HG03139 (cell line): ENCODE results near the gene DEPDC1.
"Not testable (repeated sequence)": the region's sequence is repeated elsewhere in the genome, so short reads cannot be mapped to it uniquely, and the experiment has no call there.

Experiments used
- ATAC-seq: cut with Tn5 transposase; IDR thresholded peaks from one replicate; pipeline ENCODE4 v1.9.1; 2021; ENCODE audit not compliant: unreplicated experiment

The DEPDC1 gene

GRCh38 chr1:68476626-68477025, 20.3 kb downstream of the DEPDC1 start:
- ATAC-seq: not testable (repeated sequence)

GRCh38 chr1:68473060-68473459, 23.8 kb downstream of the DEPDC1 start:
- ATAC-seq: no peak

- ATAC-seq: no peak
Observed at GRCh38 chr1:68470388-68470970, 26.4 kb downstream of the DEPDC1 start.

- no peak for ATAC-seq
Observed at GRCh38 chr1:68464891-68465290, 32.0 kb downstream of the DEPDC1 start.

GRCh38 chr1:68460935-68461334, 35.9 kb downstream of the DEPDC1 start:
- no peak for ATAC-seq

- no peak for ATAC-seq
Observed at GRCh38 chr1:68459796-68460195, 37.1 kb downstream of the DEPDC1 start.

- ATAC-seq: no peak
Observed at GRCh38 chr1:68459091-68459490, 37.8 kb downstream of the DEPDC1 start.

- ATAC-seq: no peak
Observed at GRCh38 chr1:68456202-68456601, 40.7 kb downstream of the DEPDC1 start.

- no peak for ATAC-seq
Observed at GRCh38 chr1:68454534-68454933, 42.3 kb downstream of the DEPDC1 start.

GRCh38 chr1:68453060-68453670, 43.7 kb downstream of the DEPDC1 start:
- no peak for ATAC-seq

- no peak for ATAC-seq
Observed at GRCh38 chr1:68449901-68450300, 47.0 kb downstream of the DEPDC1 start, which contains the start of gene RPE65. Gene RPE65 (minus strand): TSS chr1:68449954. CDS start chr1:68449905, 49 bp downstream.

- no peak for ATAC-seq
Observed at GRCh38 chr1:68448365-68448764, 48.5 kb downstream of the DEPDC1 start.

- no peak for ATAC-seq
Observed at GRCh38 chr1:68445709-68446108, 51.2 kb downstream of the DEPDC1 start.

- peak; percentile 81 for ATAC-seq
Observed at GRCh38 chr1:68442822-68443556, 53.9 kb downstream of the DEPDC1 start.

GRCh38 chr1:68442006-68442405, 54.9 kb downstream of the DEPDC1 start:
- ATAC-seq: no peak

- ATAC-seq: no peak
Observed at GRCh38 chr1:68438310-68438709, 58.6 kb downstream of the DEPDC1 start.

- no peak for ATAC-seq
Observed at GRCh38 chr1:68433395-68433794, 63.5 kb downstream of the DEPDC1 start.

GRCh38 chr1:68431076-68431475, 65.8 kb downstream of the DEPDC1 start:
- ATAC-seq: no peak

- ATAC-seq: no peak
Observed at GRCh38 chr1:68429233-68429808, 67.6 kb downstream of the DEPDC1 start.

- no peak for ATAC-seq
Observed at GRCh38 chr1:68426594-68426993, 70.3 kb downstream of the DEPDC1 start.
